IMR-90 (cell line): ENCODE data around the gene ZBTB33.

Experiments used
- CTCF ChIP-seq: conservative IDR thresholded peaks from 2 replicates; pipeline ENCODE4 v1.5.1; 2012; ENCODE audit warnings: mild to moderate bottlenecking, low read depth, low read length, improper control_type of control experiment
- FOS ChIP-seq: fragments of 150-350 bp; IDR thresholded peaks from 2 replicates; pipeline ENCODE4 v1.6.1; 2016; ENCODE audit warnings: low read depth, low read length
- POLR2A ChIP-seq: IDR thresholded peaks from 2 replicates; pipeline ENCODE4 v1.6.1; 2012; ENCODE audit warnings: mild to moderate bottlenecking, low read depth, low read length
- RFX5 ChIP-seq: IDR thresholded peaks from 2 replicates; pipeline ENCODE4 v1.8.0; 2012; ENCODE audit warnings: low read depth, mild to moderate bottlenecking, low read length, moderate library complexity
- SMC3 ChIP-seq: fragments of 150-350 bp; IDR thresholded peaks from 2 replicates; pipeline ENCODE4 v1.6.1; 2016; ENCODE audit warnings: low read depth, mild to moderate bottlenecking, antibody characterized with exemption, low read length, moderate library complexity

GRCh38 chrX:120293015-120293414 lies 42.4 kb downstream of the ZBTB33 start:
- TF ChIP-seq CTCF = no peak
- TF ChIP-seq SMC3 = no peak
- TF ChIP-seq POLR2A = no peak
- no peak for TF ChIP-seq FOS
- TF ChIP-seq RFX5 = no peak
